Measurements from ENCODE around the gene STARD13. TPM values are rescaled to one million over a fixed set of nuclear protein-coding genes. Genes with fewer than 3 reads are reported as not detected.

Gene STARD13
- total and polyA plus RNA-seq, 2 donors (not counting 1 experiment from before 2014, with no cell fraction given) = 0.06 to 0.22 TPM

DNA sequence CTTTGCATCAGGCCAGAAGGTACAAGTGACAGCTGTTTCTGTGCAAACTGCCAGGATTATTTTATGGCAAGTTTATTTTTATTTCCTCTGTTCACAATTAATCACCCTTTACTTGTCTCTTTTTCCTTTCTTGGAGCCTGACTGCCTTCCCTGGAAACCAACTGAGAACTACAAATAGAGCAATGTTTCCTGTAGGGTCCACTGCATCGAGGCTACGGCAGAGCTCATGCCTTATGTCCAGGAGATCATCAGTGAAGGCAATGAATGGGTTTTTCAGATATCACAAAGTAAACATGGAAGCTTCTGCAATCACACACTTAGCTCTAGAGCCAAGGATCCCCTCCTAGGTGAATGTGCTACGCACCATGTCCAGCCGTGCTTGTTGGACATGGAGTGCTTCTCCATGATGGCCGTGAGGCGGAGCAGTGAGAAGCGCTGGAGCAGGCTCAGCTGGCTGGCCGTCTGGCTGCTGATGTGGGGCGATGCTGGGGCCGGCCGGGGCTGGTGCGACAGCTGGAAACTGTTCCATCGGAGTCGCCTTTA, 158.5 kb downstream of the STARD13 start:
- intact Hi-C loops (cut with micrococcal nuclease) = no loop called here
- H3K9ac ChIP-seq (ENCODE audit: low read length) = no peak overlapping the region
- Mint-ChIP-seq H3K4me1 (no peaks in the 10 kb centered on the region), H3K9me3 (ENCODE audit: insufficient read depth) (no peaks in the 10 kb centered on the region), H3K27me3 (no peaks in the 10 kb centered on the region), H3K27ac (no peak overlapping the region), H3K4me3 (no peak overlapping the region)
- no peaks in the 10 kb centered on the region for H3K27me3 ChIP-seq (replicated peaks in 1 of 4; ENCODE audit: control extremely low read depth in 1 of 4, control insufficient read depth in 3 of 4, insufficient read depth in 4 of 4, low read length in 3 of 4)
- H3K36me3 ChIP-seq (replicated peaks in 1 of 2; ENCODE audit: control extremely low read depth in 1 of 2, control insufficient read depth in 1 of 2, extremely low read depth in 1 of 2, insufficient read depth in 2 of 2, low read length in 1 of 2) = no peaks in the 10 kb centered on the region
- H3K4me2 ChIP-seq (replicated peaks; ENCODE audit: low read depth, low read length, poor library complexity, severe bottlenecking) = no peak overlapping the region
- WGBS (ENCODE audit: insufficient coverage) = 95% methylated on average over 14 of the region's 14 CpGs
- POLR2A ChIA-PET = no interaction called here
- H3K4me3 ChIP-seq (ENCODE audit: control extremely low read depth in 1 of 5, extremely low read depth in 1 of 5, insufficient read depth in 1 of 5, low read depth in 2 of 5, low read length in 4 of 5) = no peak overlapping the region
- no peaks in the 10 kb centered on the region for H4K20me1 ChIP-seq (ENCODE audit: control insufficient read depth, insufficient read depth, low read length, poor library complexity, severe bottlenecking)
- TF ChIP-seq, protein P1, sequence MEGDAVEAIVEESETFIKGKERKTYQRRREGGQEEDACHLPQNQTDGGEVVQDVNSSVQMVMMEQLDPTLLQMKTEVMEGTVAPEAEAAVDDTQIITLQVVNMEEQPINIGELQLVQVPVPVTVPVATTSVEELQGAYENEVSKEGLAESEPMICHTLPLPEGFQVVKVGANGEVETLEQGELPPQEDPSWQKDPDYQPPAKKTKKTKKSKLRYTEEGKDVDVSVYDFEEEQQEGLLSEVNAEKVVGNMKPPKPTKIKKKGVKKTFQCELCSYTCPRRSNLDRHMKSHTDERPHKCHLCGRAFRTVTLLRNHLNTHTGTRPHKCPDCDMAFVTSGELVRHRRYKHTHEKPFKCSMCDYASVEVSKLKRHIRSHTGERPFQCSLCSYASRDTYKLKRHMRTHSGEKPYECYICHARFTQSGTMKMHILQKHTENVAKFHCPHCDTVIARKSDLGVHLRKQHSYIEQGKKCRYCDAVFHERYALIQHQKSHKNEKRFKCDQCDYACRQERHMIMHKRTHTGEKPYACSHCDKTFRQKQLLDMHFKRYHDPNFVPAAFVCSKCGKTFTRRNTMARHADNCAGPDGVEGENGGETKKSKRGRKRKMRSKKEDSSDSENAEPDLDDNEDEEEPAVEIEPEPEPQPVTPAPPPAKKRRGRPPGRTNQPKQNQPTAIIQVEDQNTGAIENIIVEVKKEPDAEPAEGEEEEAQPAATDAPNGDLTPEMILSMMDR (IDR thresholded peaks at IDR 0.05) = no peak
- H2AFZ ChIP-seq (ENCODE audit: insufficient read depth, low read depth, low read length, poor library complexity, severe bottlenecking) = no peak overlapping the region
- DNase-seq = no peak
- ATAC-seq (ENCODE audit: low read depth) = no peak
- H3K9me3 ChIP-seq (ENCODE audit: control extremely low read depth in 1 of 3, control insufficient read depth in 2 of 3, insufficient read depth in 1 of 3, low read length in 2 of 3) = peaks cover 0 to 6% (median 0%) of the 10 kb centered on the region in 3 donors
- no peaks in the 10 kb centered on the region for H3K79me2 ChIP-seq (ENCODE audit: control insufficient read depth, insufficient read depth, low read length)
- CTCF ChIA-PET = no interaction called here
- no peaks in the 10 kb centered on the region for H3K4me1 ChIP-seq (ENCODE audit: control insufficient read depth in 2 of 2, insufficient read depth in 2 of 2, low read length in 2 of 2)
- H3K27ac ChIP-seq (ENCODE audit: low read length in 2 of 2) = no peak overlapping the region

DNA sequence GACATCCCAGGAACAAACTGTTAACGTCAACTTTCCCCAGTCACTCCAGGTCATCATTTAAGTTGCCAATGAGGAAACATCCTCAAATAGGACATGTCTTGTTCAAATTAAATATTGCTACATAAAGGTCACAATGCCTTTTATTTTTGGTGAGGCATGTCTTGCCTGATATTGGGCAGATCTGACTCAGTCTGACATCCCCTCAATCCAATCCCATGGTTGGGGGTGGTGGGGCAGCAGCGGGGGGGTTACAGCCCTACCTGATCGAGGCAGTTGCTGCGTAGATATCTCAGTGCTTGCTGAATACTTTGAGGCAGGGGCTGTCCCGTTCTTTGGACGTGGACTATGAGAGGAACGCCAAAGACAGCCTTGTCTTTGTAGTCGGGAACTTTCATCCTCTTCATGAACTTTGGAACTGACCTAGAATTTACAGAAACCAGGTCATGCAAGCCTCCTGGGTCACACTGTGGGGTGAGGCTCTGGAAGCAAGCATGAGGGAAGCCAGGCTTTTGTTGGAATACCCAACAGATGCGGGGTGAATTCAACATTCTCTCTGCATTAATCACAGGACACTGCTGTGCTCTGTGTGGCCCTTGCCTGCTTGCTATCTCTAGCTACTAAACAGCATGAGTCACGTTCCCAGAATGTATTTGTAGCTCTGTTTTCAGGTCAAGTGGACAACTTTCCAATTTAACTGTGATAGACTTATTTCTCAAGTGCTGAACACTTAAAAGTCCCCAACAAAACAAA, 159.6 kb downstream of the STARD13 start:
- Histone ChIP-seq H2AFZ (ENCODE audit: insufficient read depth, low read depth, low read length, poor library complexity, severe bottlenecking) (no peak overlapping the region), H3K4me3 (ENCODE audit: control extremely low read depth in 1 of 5, extremely low read depth in 1 of 5, insufficient read depth in 1 of 5, low read depth in 2 of 5, low read length in 4 of 5) (no peak overlapping the region), H3K9ac (ENCODE audit: low read length) (no peak overlapping the region), H3K79me2 (ENCODE audit: control insufficient read depth, insufficient read depth, low read length) (no peaks in the 10 kb centered on the region), H3K36me3 (replicated peaks in 1 of 2; ENCODE audit: control extremely low read depth in 1 of 2, control insufficient read depth in 1 of 2, extremely low read depth in 1 of 2, insufficient read depth in 2 of 2, low read length in 1 of 2) (no peaks in the 10 kb centered on the region), H3K27me3 (replicated peaks in 1 of 4; ENCODE audit: control extremely low read depth in 1 of 4, control insufficient read depth in 3 of 4, insufficient read depth in 4 of 4, low read length in 3 of 4) (no peaks in the 10 kb centered on the region), H3K27ac (ENCODE audit: low read length in 2 of 2) (no peak overlapping the region), H3K4me2 (replicated peaks; ENCODE audit: low read depth, low read length, poor library complexity, severe bottlenecking) (no peak overlapping the region), H3K9me3 (ENCODE audit: control extremely low read depth in 1 of 3, control insufficient read depth in 2 of 3, insufficient read depth in 1 of 3, low read length in 2 of 3) (peaks cover 0 to 6% (median 0%) of the 10 kb centered on the region in 3 donors), H3K4me1 (ENCODE audit: control insufficient read depth in 2 of 2, insufficient read depth in 2 of 2, low read length in 2 of 2) (no peaks in the 10 kb centered on the region), H4K20me1 (ENCODE audit: control insufficient read depth, insufficient read depth, low read length, poor library complexity, severe bottlenecking) (no peaks in the 10 kb centered on the region)
- no peak for TF ChIP-seq EZH2 (IDR thresholded peaks at IDR 0.05; ENCODE audit: borderline replicate concordance, insufficient read depth, low read depth, low read length, poor library complexity, severe bottlenecking)
- TF ChIP-seq, protein P1 (IDR thresholded peaks at IDR 0.05) = no peak
- ATAC-seq (ENCODE audit: low read depth) = no peak
- Mint-ChIP-seq H3K4me3 (no peak overlapping the region), H3K9me3 (ENCODE audit: insufficient read depth) (no peaks in the 10 kb centered on the region), H3K27ac (no peak overlapping the region), H3K4me1 (no peaks in the 10 kb centered on the region), H3K27me3 (no peaks in the 10 kb centered on the region)
- ChIA-PET CTCF (no interaction called here), POLR2A (no interaction called here)
- intact Hi-C loops (cut with micrococcal nuclease) = no loop called here
- WGBS (ENCODE audit: insufficient coverage) = 89% methylated on average over 2 of the region's 10 CpGs
- DNase-seq = no peak

All from B cell (primary cell).